T-cell (primary cell): ENCODE results near the gene PPP1R13B. TPM values are rescaled to one million over a fixed set of nuclear protein-coding genes. Genes with fewer than 3 reads are reported as not detected.

ENCODE experiments used
- ATAC-seq, 4 experiments: fragments of 200-7000 bp in 3 of 4; fragments of 150-1000 bp in 1 of 4; cut with Tn5 transposase; replicated peaks in 1 of 4; 1 replicate in 3 of 4; 2 replicates in 1 of 4; pipeline ENCODE4 v1.10.0; 2021; ENCODE audit warnings: moderate library complexity in 3 of 4, mild to moderate bottlenecking in 2 of 4, moderate number of reproducible peaks in 1 of 4
- CTCF ChIA-PET, 2 donors: fragments of 300-600 bp; sonication (Branson Sonifier 250); formaldehyde crosslinking; loops; one replicate each; lab custom pipeline; 2022; ENCODE audit warnings: antibody characterized with exemption in 2 of 2; lab: Charles Lee
- POLR2A ChIA-PET, 2 donors: fragments of 300-600 bp; sonication (Branson Sonifier 250); formaldehyde crosslinking; loops; one replicate each; lab custom pipeline; 2022; ENCODE audit warnings: antibody characterized with exemption in 2 of 2; lab: Charles Lee
- DNase-seq, 35 experiments: peaks; one replicate each; pipeline versions ENCODE4 v3.0.0 to v3.0.0-alpha.2; 2013 to 2023
- H3K27ac ChIP-seq: one replicate; pipeline ENCODE4 v1.5.1; 2013; ENCODE audit warnings: low read length
- H3K27me3 ChIP-seq, 2 experiments: replicated peaks in 1 of 2; 1 replicate in 1 of 2; 2 replicates in 1 of 2; pipeline versions ENCODE4 v1.6.1 to v1.7.0; 2013; ENCODE audit warnings: low read length in 1 of 2, mixed read lengths in 1 of 2; ENCODE audit not compliant: control insufficient read depth in 2 of 2, insufficient read depth in 2 of 2; ENCODE audit errors: extremely low read depth in 1 of 2
- H3K36me3 ChIP-seq, 2 donors: 1 replicate in 1 of 2; 2 replicates in 1 of 2; pipeline versions ENCODE4 v1.6.1 to v1.7.0; 2013; ENCODE audit warnings: low read length in 1 of 2; ENCODE audit not compliant: control insufficient read depth in 2 of 2, insufficient read depth in 1 of 2; ENCODE audit errors: extremely low read depth in 1 of 2
- H3K4me1 ChIP-seq, 2 experiments: 1 replicate in 1 of 2; 2 replicates in 1 of 2; pipeline versions ENCODE4 v1.6.1 to v1.7.0; 2013; ENCODE audit warnings: low read length in 2 of 2, mixed read lengths in 1 of 2; ENCODE audit not compliant: insufficient read depth in 2 of 2, control insufficient read depth in 1 of 2; ENCODE audit errors: extremely low read depth in 1 of 2
- H3K4me3 ChIP-seq, 2 donors: 1 replicate in 1 of 2; 2 replicates in 1 of 2; pipeline versions ENCODE4 v1.5.1 to v1.7.0; 2013; ENCODE audit warnings: mild to moderate bottlenecking in 2 of 2, low read length in 1 of 2, moderate library complexity in 1 of 2; ENCODE audit not compliant: control insufficient read depth in 1 of 2; ENCODE audit errors: extremely low read depth in 1 of 2
- H3K9me3 ChIP-seq: 2 replicates; pipeline ENCODE4 v1.7.0; 2013
- H3K27ac Mint-ChIP-seq, 2 donors: one replicate each; pipeline ENCODE4 v1.8.0; 2020 to 2021; ENCODE audit warnings: mild to moderate bottlenecking in 2 of 2, mixed read lengths in 2 of 2
- H3K27me3 Mint-ChIP-seq, 2 donors: one replicate each; pipeline ENCODE4 v1.8.0; 2021 to 2022; ENCODE audit warnings: mixed read lengths in 2 of 2
- H3K36me3 Mint-ChIP-seq: one replicate; pipeline ENCODE4 v1.8.0; 2021; ENCODE audit warnings: mixed read lengths
- H3K4me1 Mint-ChIP-seq, 3 donors: one replicate each; pipeline ENCODE4 v1.8.0; 2020 to 2022; ENCODE audit warnings: mixed read lengths in 3 of 3, mild to moderate bottlenecking in 1 of 3
- H3K4me3 Mint-ChIP-seq, 3 donors: one replicate each; pipeline ENCODE4 v1.8.0; 2020 to 2022; ENCODE audit warnings: mild to moderate bottlenecking in 3 of 3, mixed read lengths in 3 of 3, moderate library complexity in 3 of 3
- H3K9me3 Mint-ChIP-seq, 3 donors: one replicate each; pipeline ENCODE4 v1.8.0; 2020 to 2022; ENCODE audit warnings: mixed read lengths in 3 of 3
- WGBS: methylation state at CpG from one replicate; pipeline ENCODE4 v1.1.5; 2013; ENCODE audit warnings: missing lambda C conversion rate; ENCODE audit not compliant: insufficient coverage; 5-methylcytosine and 5-hydroxymethylcytosine counted together
- total RNA-seq, 35 experiments: library from RNA in 6 of 35; stranded (reverse) in 6 of 35; fragments of 120-200 nt in 1 of 35; gene quantifications; one replicate each; pipeline versions ENCODE4 v1.2.1 to v1.2.4 and lab custom pipeline; 2013 to 2026

The PPP1R13B gene
- total RNA-seq, 5 donors from 2014 or later (not counting 1 experiment from before 2014, with no cell fraction given), result 23.8 to 32.4 (median 29.9) TPM

DNA sequence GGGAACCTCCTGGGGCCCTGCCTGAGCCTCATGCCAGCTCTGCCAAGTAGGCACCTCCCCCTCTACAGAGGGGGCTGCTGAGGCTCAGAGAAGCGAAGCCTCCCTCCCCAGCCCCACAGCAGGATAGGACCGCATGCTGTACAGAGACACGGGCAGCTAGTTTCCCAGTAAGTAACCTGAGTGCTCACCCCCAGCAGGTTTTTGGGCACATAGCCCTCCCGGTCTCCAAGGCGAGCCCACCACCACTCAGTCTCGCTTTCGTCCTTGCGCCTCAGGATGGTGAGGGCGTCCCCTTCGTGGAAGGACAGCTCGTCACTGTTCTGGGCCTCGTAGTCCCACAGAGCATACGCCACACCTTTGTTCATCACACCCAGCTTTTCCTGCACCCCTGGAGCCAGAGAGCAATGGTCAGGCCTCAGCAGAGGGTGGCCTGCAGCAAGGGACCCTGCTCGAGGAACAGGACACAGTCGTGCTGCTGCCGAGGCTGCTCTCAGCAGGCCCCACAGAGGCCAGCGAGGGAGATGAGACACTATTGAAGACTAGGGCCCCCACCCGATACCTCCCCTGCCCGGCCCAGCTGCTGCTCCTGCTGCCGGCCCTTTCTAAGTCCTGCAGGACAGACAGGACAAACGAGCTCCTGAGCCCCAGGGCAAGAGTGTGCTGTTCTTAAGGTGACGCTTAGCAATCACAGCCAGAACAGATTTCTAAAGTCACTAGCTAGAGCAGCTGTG, 111.4 kb downstream of the PPP1R13B start:
- H3K4me3 ChIP-seq, result no peak overlapping the region
- no peaks in the 10 kb centered on the region for H3K27me3 Mint-ChIP-seq
- no peaks in the 10 kb centered on the region for H3K4me1 ChIP-seq
- peaks cover 32% of the 10 kb centered on the region for H3K36me3 Mint-ChIP-seq
- no peaks in the 10 kb centered on the region for H3K4me1 Mint-ChIP-seq
- no peak overlapping the region for H3K27ac Mint-ChIP-seq
- DNase-seq, result no peak
- ATAC-seq, result no peak
- ChIA-PET CTCF (no interaction called here), POLR2A (interaction anchor here in 1 of 2 donors (0.6 kb wide), 1 partner anchor 84 kb away, joined by 4 read pairs; no protein-coding TSS in a partner anchor)
- no peaks in the 10 kb centered on the region for H3K9me3 Mint-ChIP-seq
- no peaks in the 10 kb centered on the region for H3K27me3 ChIP-seq
- H3K27ac ChIP-seq, result no peak overlapping the region
- peaks cover 12 to 48% of the 10 kb centered on the region in 2 donors for H3K36me3 ChIP-seq
- no peaks in the 10 kb centered on the region for H3K9me3 ChIP-seq
- WGBS, result 91% methylated on average over 22 of the region's 22 CpGs
- H3K4me3 Mint-ChIP-seq, result no peak overlapping the region

DNA sequence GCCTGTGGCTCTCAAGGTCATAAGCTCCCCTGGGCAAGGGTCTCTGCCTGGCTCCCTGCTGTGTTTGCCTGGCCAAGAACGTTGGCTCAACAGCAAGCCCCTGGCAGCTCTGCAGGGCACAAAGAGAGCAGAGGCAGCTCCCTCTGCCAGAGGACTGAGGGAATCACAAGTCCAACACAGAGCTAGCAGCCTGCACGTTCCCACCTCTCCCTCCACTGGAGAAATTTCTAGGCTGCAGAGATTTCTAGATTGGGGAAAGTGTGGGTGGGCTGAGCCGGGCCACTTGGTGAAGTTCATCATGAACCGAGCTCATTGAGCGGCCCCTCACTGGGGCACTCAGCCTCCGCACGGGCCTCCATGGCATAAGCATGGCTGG, 111.9 kb downstream of the PPP1R13B start:
- H3K4me3 Mint-ChIP-seq, result no peak overlapping the region
- no peaks in the 10 kb centered on the region for H3K27me3 Mint-ChIP-seq
- Histone ChIP-seq H3K9me3 (no peaks in the 10 kb centered on the region), H3K27ac (no peak overlapping the region), H3K4me1 (no peaks in the 10 kb centered on the region), H3K27me3 (no peaks in the 10 kb centered on the region), H3K4me3 (no peak overlapping the region), H3K36me3 (peaks cover 12 to 43% of the 10 kb centered on the region in 2 donors)
- H3K27ac Mint-ChIP-seq, result no peak overlapping the region
- ATAC-seq (no peak), DNase-seq (no peak)
- no peaks in the 10 kb centered on the region for H3K4me1 Mint-ChIP-seq
- WGBS, result 63% methylated on average over 1 of the region's 7 CpGs
- ChIA-PET POLR2A (no interaction called here), CTCF (no interaction called here)
- H3K9me3 Mint-ChIP-seq, result no peaks in the 10 kb centered on the region
- H3K36me3 Mint-ChIP-seq, result peaks cover 29% of the 10 kb centered on the region

DNA sequence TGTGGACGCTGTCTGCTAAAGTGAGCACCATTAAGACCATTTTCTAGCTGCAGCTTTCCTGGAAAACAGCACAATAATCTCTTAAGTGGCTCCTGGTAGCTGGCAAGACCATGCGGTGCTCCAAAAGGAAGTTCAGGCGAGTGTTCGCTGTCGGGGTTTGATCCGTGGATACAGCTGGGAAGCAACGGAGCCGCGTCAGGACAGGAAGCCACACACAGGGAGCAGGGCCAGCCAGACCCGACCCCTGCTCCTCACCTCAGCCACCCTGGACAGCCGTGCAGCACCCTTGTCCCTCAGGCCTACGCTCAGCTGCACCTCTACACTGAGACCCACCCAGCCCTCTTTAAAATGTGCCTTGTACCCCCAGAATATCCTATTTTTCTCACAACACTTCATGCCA, 112.4 kb downstream of the PPP1R13B start:
- no peaks in the 10 kb centered on the region for H3K9me3 Mint-ChIP-seq
- H3K36me3 Mint-ChIP-seq, result peaks cover 27% of the 10 kb centered on the region
- POLR2A ChIA-PET, result no interaction called here

DNA sequence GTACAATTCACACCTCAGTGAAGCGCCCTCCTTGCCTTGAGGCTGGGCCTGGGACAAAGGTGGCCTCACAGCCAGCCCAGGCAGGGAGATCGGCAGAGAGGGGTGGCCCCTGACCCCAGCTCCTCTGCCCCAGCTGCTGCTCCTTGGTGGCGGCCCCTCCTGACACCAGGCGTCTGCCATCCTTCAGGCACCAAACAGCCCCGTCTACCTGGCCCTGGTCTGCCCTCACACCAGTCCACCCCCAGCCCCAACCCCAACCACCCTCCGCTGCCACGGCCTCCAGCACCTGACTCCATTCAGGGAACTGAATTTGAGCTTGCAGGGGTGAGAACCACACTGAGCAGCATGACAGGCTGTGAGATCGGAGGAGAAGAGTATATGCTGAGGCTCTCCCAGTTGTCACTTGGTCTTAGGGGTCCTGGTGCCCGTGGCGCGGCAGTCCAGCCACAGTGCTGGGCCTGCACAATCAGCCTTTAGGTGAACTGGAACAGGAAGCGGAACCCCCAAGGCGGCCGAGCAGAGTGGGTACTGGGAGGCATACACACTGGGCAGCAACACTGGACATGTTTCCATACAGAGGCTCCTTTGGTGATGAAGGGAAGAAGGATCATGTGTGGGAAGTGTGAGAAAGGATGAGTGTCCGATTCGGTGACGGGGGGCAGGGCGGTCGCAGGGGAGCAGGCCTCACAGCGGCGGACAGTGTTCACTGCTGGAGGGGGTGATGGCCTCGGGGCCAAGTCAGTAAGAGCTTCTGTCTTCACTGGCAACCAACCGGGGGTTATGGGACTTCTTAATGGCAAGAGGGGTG, 113.1 kb downstream of the PPP1R13B start:
- Histone ChIP-seq H3K9me3 (no peaks in the 10 kb centered on the region), H3K27ac (no peak overlapping the region), H3K27me3 (no peaks in the 10 kb centered on the region), H3K36me3 (peaks cover 15 to 34% of the 10 kb centered on the region in 2 donors), H3K4me1 (no peaks in the 10 kb centered on the region), H3K4me3 (no peak overlapping the region)
- Mint-ChIP-seq H3K9me3 (no peaks in the 10 kb centered on the region), H3K4me3 (no peak overlapping the region), H3K36me3 (peaks cover 29% of the 10 kb centered on the region), H3K27ac (no peak overlapping the region), H3K4me1 (no peaks in the 10 kb centered on the region), H3K27me3 (no peaks in the 10 kb centered on the region)
- ATAC-seq, result no peak
- ChIA-PET CTCF (interaction anchor here in 1 of 2 donors (0.6 kb wide), 1 partner anchor 1175 kb away, joined by 3 read pairs; no protein-coding TSS in a partner anchor), POLR2A (no interaction called here)
- 96% methylated on average over 10 of the region's 23 CpGs for WGBS
- DNase-seq, result no peak

More for the DNA sequence above, 112.4 kb downstream of the PPP1R13B start:
- no peak overlapping the region for H3K27ac Mint-ChIP-seq
- peaks cover 12 to 39% of the 10 kb centered on the region in 2 donors for H3K36me3 ChIP-seq
- H3K27ac ChIP-seq, result no peak overlapping the region
- CTCF ChIA-PET, result no interaction called here
- WGBS, result 94% methylated on average over 12 of the region's 12 CpGs
- H3K4me3 Mint-ChIP-seq, result no peak overlapping the region
- ATAC-seq (no peak), DNase-seq (no peak)
- no peak overlapping the region for H3K4me3 ChIP-seq
- no peaks in the 10 kb centered on the region for H3K9me3 ChIP-seq
- no peaks in the 10 kb centered on the region for H3K27me3 Mint-ChIP-seq
- no peaks in the 10 kb centered on the region for H3K4me1 Mint-ChIP-seq
- no peaks in the 10 kb centered on the region for H3K4me1 ChIP-seq
- H3K27me3 ChIP-seq, result no peaks in the 10 kb centered on the region

DNA sequence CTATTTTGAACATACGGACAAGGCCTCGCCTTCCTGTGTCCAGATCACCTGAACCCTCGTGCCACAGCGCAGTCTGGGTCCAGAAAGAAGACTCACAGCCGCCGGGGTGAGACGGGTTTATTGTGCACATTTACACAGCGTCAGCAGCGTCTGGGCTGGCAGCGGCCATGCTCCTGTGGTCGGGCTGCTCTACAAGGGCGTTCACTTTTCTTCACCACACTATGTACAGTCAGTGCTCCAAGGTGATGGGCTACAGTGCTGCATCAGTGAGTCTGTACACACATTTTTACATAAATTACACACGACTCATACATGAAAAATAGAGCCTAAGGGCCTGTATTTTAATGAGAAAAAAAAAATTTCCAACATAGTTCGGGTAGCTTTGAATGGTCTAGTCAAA, 113.7 kb downstream of the PPP1R13B start:
- H3K27me3 ChIP-seq, result no peaks in the 10 kb centered on the region
- H3K4me3 ChIP-seq, result no peak overlapping the region
- H3K27ac ChIP-seq, result no peak overlapping the region
- ATAC-seq (no peak), DNase-seq (no peak)
- ChIA-PET POLR2A (no interaction called here), CTCF (interaction anchor here in 1 of 2 donors (0.6 kb wide), 1 partner anchor 1176 kb away, joined by 3 read pairs; no protein-coding TSS in a partner anchor)
- no peaks in the 10 kb centered on the region for H3K27me3 Mint-ChIP-seq
- H3K27ac Mint-ChIP-seq, result no peak overlapping the region
- WGBS, result 97% methylated on average over 10 of the region's 14 CpGs
- no peak overlapping the region for H3K4me3 Mint-ChIP-seq
- no peaks in the 10 kb centered on the region for H3K4me1 ChIP-seq
- H3K9me3 Mint-ChIP-seq, result no peaks in the 10 kb centered on the region
- peaks cover 17 to 37% of the 10 kb centered on the region in 2 donors for H3K36me3 ChIP-seq
- H3K9me3 ChIP-seq, result no peaks in the 10 kb centered on the region
- H3K4me1 Mint-ChIP-seq, result no peaks in the 10 kb centered on the region
- H3K36me3 Mint-ChIP-seq, result peaks cover 33% of the 10 kb centered on the region

DNA sequence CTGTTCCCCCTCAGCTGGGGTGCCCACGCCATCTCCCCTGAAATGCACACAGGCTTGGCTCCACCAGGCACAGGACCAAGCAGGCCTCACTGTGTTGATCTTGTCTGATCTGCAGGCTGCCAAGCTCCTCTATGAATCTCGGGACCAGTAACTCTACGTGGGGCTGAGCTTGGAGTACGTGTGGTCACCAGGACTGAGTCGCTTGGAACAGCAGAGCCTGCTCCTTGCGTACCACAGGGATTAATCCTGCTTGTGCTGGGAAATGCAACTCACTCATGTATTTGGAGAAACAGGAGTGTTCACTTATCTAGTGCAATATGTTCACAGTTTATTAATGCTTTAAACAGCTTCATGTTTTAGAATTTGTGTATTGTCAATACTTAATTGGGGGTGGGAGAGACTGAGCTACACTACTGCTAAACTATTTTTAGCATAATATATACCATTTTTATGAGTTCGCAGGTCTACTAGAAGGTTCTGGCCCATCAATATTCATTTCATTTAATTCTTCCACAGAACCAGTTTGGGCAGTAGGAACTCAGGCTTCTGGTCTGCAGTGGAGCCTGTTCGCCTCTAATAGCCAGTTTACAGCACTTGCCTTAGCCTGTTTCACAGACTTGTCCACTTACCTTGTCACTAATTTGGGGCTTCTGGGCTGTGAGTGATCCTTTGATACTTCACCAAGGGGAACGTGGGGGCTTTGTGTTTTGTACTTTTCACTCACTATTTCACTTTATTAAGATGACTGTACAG, 114.3 kb downstream of the PPP1R13B start:
- no peak overlapping the region for H3K27ac Mint-ChIP-seq
- no peak overlapping the region for H3K4me3 Mint-ChIP-seq
- 94% methylated on average over 2 of the region's 9 CpGs for WGBS
- no peaks in the 10 kb centered on the region for H3K27me3 ChIP-seq
- H3K36me3 Mint-ChIP-seq, result peaks cover 30% of the 10 kb centered on the region
- no peak for DNase-seq
- H3K36me3 ChIP-seq, result peaks cover 17 to 38% of the 10 kb centered on the region in 2 donors
- no peaks in the 10 kb centered on the region for H3K4me1 Mint-ChIP-seq
- no peak overlapping the region for H3K4me3 ChIP-seq
- ChIA-PET CTCF (interaction anchor here in 1 of 2 donors (0.6 kb wide), 1 partner anchor 1176 kb away, joined by 3 read pairs; no protein-coding TSS in a partner anchor), POLR2A (no interaction called here)
- H3K27me3 Mint-ChIP-seq, result no peaks in the 10 kb centered on the region
- no peak for ATAC-seq
- no peaks in the 10 kb centered on the region for H3K9me3 ChIP-seq
- no peaks in the 10 kb centered on the region for H3K9me3 Mint-ChIP-seq
- H3K4me1 ChIP-seq, result no peaks in the 10 kb centered on the region
- no peak overlapping the region for H3K27ac ChIP-seq
